DMS79 (cell line): ENCODE results near the gene CHRM5.
"Not testable (repeated sequence)": the region's sequence is repeated elsewhere in the genome, so short reads cannot be mapped to it uniquely, and the experiment has no call there.

Experiments used
- DNase-seq: peaks from one replicate; lab custom pipeline; 2025; lab: John Stamatoyannopoulos, UW

Gene CHRM5

DNA sequence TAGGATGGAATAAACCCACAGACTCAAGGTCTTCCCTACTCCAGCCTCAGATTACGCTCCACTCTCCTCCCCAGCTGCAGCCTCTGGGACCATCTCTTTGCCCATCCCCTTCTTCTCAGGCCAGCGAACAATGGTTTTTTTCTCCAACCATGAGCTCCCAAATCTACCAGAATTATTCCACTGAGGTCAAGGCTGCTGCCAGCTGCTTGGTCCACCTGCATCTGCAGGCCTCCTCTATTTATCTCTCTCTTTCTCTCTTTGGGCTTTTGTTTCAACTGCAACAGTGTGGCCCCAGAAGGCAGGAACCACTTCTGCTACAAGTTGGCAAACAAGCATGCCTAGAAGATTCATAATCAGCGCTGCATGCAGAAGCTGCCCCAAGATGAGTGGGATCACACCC, 19.1 kb downstream of the CHRM5 start:
- DNase-seq, result no peak

DNA sequence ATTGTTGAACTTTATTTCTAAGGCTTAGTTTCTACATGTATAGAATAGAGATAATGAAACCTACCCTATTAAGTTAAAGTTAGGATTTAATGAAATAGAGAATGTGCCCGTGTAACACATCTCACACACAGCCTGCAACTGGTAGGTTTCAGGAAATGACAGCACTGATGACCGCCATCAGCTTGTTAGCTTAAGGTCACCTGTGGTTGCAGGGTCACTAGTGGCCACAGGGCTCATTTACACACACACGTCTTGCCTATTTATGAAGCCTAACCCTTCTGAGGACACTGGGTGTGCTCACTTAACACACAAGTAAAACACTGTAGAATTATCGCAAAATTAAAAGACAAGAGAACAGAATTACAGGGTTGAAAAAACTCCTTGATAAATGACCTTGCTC, 20.1 kb downstream of the CHRM5 start:
- no peak for DNase-seq

DNA sequence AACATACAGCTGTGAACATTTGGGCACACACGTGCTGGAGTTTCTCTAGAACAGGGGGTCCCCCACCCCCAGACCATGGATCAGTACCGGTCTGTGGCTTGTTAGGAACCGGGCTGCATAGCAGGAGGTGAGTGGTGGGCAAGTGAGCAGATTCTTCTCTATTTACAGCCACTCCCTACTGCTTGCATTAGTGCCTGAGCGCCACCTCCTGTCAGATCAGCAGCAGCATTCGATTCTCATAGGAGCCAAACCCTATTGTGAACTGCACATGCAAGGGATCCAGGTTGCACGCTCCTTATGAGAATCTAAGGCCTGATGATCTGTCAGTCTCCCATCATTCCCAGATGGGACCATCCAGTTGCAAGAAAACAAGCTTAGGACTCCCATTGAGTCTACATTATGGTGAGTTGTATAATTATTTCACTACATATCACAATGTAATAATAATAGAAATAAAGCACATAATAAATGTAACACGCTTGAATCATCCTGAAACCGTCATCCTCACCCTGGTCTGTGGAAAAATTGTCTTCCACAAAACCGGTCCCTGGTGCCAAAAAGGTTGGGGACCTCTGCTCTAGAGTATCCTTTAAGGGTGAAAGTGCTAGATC, 25.8 kb downstream of the CHRM5 start:
- no peak for DNase-seq

DNA sequence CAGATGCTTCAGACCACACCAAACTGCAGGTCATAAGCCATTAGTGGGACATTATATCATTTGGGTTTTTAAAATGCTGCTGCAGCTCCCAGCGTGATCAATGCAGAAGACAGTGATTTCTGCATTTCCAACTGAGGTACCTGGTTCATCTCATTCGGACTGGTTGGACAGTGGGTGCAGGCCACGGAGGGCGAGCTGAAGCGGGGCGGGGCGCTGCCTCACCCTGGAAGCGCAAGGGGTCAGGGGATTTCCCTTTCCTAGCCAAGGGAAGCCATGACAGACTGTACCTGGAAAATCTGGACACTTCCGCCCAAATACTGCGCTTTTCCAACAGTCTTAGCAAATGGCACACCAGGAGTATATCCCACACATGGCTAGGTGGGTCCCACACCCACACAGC, 27.4 kb downstream of the CHRM5 start:
- DNase-seq, result not testable (repeated sequence)

DNA sequence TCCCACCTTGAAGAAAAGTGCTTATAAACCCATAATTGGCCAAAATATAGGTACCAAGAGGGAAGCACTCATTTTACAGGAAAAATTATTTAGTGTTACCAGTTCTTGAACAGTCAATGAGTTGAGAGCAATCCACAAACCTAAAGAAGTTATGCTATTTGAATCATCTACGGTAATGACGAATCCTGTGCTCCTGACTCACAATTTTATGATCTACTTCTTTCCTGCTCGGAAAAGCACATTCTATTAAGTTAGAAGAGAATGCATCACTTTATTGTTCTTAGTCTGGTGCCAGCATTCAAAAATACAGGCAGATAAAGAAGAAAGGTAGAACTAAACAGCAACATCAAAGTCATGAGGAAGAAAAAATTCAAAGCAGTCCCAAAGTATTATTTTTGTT, 33.2 kb downstream of the CHRM5 start:
- DNase-seq, result no peak

DNA sequence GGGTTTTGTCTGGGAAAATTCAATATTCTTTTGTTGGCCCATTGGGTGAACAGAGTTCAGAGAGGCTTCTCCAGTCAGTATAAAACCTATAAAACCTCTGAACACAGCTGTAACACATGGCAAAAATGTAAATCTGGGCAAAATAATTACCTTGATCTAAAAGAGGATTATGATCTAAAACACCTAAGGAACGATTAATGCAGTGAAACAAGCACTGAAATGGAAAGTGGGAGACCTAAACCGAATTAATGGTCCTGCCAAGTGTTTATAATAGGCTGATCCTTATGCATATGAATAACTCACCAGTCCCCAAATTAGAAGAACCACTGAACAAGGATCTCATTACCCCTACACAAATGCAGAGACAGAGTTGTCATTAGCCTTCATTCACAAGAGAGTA, 38.1 kb downstream of the CHRM5 start:
- DNase-seq, result no peak

DNA sequence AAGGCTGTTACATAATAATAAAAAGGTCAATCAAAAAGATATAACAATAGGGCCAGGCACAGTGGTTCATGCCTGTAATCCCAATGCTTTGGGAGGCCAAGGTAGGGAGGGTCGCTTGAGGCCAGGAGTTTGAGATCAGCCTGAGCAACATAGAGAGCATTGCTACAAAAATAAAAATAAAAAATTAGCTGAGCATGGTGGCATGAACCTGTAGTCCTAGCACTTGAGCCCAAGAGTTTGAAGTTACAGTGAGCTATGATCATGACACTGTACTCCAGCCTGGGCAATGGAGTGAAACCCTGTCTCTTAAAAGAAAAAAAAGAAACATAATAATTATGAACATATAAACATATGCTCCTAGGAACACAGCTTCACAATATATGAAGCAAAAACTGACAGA, 41.4 kb downstream of the CHRM5 start:
- no peak for DNase-seq

DNA sequence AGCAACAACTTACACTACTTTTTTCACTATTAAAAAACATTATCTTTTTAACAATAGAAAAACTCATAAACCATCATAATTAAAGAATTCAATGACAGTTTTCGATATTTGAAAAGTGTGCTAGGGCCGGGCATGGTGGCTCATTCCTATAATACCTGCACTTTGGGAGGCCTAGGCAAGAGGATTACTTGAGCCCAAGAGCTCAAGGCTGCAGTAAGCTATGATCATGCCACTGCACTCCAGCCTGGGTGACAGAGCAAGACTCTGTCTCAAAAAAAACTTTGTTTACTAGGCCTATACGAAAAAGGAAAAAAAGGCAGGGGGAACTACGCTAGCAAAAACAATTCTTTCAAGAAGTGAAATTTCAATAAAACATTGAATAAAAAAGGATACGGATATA, 42.6 kb downstream of the CHRM5 start:
- DNase-seq, result no peak

DNA sequence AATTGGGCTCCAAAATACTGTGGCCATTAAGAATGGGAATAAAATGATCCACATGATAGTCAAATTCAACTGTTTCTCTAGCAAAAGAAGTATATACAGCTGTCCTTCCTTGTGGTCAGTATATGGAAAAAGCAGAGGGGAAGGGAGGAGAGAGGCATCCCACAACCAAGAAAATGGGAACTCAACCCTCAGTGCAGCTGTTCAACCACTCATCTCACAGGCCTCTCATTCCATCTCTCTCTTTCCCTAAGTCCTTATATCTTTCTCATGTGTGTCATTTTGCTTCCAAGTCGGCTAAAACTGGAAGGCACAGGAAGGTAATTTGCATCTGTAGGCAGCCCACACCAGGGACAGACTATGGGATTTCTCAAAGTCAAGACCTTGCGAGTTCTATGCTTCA, 43.2 kb downstream of the CHRM5 start:
- DNase-seq, result no peak

DNA sequence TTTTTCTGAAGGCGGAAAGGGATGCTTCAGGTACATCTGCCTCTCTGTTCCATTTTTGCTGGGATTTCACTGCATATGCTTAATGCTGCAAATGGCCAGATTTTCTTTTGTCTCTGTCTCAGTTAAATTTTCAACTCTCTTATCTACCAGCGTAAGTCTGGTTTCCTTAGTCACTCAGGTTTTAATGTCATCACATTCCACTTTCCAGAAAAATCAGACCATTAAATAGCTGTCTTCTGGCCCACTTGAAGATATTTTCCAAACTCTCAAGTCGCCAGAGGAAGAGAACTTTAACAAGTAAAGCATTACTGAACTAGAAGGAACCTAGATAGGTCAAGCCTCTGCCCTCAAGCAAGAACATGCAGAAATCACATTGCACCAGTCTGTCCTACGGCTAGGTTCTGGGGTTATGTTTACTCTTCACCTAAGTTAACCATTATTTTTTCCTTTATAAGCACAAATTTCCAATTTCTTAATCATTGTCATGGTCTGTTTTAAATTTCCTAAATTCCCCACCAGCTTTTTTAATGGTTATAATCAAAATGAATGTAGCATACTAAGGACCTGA, 44.2 kb downstream of the CHRM5 start:
- DNase-seq, result no peak

DNA sequence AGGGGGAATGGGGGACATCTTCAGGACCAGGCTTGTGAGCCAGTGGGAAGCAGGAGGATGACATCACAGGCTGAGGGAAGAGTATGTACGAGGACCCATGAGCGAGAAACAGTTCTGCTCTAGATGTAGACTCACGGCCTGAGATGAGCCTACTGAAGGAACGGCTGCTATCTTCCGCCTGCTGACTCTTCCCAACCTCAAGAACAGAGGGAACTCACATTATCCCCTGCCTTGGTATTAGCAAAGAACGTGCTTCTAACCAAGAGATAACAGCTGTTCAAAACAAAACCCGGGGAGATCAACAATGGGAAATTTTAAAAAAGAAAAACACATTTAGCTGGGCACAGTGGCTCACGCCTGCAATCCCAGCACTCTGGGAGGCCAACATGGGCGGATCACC, 45.4 kb downstream of the CHRM5 start:
- no peak for DNase-seq

DNA sequence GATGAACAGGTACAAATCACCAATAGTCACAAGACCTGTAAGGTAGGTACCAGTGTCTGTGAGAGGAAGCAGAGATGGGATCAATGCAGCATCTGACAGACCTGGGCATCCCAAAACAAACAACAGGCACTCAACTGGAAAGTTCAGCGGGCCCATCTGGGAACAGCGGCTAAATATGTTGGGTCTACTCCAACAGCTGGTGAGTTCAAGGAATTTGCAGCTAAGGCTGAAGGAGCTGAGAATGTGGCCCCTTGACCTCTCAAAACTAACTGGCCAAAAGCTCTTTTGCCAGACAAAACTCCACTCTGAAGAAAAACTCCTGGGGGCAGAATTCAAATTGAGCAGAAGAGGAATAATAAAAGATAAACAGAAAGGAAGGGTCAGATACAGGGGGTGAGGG, 46.3 kb downstream of the CHRM5 start:
- DNase-seq, result no peak

DNA sequence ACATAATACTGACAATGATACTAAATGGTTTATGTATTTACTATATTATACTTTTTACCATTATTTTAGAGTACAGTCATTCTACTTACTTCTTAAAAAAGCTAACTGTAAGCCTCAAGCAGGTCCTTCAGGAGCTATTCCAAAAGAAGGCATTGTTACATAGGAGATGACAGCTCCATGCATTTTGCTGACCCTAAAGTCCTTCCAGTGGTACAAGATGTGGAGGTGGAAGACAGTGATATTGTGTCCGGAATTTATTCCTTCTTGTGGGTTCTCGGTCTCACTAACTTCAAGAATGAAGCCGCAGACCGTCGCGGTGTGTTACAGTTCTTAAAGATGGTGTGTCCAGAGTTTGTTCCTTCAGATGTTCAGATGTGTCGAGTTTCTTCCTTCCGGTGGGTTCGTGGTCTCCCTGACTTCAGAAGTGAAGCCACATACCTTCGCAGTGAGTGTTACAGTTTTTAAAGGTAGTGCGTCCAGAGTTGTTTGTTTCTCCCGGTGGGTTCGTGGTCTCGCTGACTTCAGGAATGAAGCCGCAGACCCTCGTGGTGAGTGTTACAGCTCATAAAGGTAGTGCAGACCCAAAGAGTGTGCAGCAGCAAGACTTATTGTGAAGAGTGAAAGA, 49.8 kb downstream of the CHRM5 start:
- no peak for DNase-seq

DNA sequence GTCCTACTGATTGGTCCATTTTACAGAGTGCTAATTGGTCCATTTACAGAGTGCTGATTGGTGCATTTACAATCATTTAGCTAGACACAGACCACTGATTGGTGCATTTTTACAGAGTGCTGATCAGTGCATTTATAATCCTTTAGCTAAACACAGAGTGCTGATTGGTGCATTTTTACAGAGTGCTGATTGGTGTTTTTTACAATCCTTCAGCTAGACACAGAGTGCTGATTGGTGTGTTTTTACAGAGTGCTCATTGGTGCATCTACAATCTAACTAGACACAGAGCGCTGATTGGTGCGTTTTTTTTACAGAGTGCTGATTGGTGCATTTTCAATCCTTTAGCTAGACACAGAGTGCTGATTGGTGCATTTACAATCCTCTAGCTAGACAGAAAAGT, 50.4 kb downstream of the CHRM5 start:
- not testable (repeated sequence) for DNase-seq

DNA sequence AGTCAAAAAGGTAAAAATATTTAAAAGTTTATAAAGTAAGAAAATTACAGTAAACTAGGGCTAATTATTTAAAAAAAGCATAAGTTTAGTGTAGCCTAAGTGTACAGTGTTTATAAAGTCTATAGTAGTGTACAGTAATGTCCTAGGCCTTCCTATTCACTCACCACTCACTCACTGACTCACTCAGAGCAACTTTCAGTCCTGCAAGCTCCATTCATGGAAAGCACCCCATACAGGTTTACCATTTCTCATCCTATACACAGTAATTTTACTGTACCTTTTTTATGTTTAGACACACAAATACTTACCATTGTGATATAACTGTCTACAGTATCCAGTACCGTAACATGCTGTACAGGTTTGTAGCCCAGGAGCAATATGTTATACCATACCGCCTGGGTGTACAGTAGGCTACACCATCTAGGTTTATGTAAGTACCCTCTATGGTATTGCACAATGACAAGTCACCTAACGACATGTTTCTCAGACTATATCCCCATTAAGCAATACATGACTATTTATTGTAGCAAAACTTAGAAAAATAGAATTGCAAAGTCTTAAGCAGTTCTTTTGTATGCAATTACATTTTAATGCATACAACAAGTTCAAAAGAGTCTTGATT, 51.2 kb downstream of the CHRM5 start:
- DNase-seq, result no peak

DNA sequence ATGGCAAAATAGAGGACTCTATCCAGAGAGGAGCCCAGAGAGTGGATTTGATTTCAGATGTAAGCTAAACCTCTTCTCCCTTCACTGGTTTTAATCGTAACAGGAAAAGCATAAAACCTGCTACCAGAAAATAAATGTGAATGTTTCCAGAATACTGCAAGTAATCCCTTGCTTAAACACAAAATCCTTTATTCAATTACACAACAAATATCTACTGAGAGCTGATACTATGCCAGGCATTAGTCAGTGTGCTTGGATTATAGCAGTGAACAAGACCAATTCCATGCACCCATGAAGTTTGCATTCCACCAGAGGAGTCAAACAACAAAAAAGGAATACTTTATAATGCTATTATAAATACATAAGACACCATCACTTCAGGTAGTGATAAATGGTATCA, 55.6 kb downstream of the CHRM5 start:
- DNase-seq, result no peak

DNA sequence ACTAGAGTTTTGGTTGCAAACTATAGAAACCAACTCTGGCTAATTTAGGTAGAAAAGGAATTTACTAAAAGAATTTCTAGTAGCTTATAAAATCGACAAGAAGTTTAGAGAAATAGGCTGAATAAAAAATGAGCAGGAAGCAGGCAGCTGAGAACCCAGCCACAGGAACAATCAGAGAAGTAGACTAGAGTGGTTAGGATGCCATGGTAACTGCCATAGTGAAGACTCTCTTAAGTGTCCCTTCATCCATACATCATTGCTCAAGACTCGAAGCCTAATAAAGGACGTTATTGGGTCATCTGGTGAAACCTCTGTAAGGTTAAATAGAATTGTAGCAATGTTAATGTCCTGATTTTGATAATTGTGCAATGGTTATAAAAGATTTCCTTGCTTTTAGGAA, 57.0 kb downstream of the CHRM5 start:
- DNase-seq, result peak; percentile 64

DNA sequence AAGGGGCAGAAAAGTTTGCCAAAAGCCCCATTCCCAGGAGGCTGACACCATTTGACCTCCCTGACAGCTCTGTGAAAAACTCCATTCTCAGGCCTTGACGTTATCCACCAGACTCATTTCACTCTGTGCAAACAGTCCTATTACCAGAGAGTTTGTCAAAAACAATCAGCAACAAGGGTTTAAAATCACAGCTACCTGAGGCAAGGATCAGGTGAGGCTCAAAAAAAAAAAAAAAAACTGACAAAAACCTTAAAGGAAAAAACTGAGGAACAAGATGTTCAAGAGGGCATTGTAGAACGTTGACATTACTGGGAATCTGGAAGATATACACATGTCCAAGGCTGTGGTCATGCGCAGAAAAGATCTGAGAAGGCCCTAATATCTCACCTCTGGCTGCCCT, 59.3 kb downstream of the CHRM5 start:
- DNase-seq, result no peak

DNA sequence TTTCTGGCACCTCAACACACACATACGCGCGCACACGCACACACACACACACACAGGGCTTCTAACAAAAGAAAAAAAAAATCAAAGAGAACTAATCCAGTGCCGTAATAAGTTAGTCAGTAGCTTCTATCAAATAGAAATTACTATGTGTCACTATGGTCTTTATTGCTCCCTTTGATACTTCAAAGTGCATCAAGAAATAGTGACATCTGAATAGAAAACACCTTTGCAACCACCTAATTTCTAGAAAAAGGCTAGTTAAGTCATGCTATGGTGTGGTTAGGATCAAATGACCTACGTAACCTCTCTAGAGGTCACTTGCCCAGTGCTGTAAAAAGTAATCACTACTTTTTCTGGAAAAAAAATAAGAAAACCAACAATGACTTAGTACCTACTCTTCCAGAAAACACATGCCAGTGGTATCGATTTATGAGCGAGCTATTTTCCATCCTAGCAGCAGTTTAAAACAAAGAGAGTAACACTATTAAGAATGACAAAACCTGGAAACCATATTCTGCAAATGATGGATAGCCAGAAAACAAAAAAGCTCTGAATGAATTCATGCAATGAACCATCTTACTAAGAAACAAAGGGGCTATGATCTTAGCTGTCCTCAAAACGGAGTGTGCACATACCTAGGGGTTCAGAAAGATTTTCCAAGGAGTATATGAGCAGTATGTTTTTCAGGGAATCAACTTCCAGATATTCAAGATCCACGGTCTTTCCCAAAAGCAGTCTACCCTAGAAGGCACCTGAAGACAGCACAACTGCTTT, 63.9 kb downstream of the CHRM5 start:
- DNase-seq, result no peak

DNA sequence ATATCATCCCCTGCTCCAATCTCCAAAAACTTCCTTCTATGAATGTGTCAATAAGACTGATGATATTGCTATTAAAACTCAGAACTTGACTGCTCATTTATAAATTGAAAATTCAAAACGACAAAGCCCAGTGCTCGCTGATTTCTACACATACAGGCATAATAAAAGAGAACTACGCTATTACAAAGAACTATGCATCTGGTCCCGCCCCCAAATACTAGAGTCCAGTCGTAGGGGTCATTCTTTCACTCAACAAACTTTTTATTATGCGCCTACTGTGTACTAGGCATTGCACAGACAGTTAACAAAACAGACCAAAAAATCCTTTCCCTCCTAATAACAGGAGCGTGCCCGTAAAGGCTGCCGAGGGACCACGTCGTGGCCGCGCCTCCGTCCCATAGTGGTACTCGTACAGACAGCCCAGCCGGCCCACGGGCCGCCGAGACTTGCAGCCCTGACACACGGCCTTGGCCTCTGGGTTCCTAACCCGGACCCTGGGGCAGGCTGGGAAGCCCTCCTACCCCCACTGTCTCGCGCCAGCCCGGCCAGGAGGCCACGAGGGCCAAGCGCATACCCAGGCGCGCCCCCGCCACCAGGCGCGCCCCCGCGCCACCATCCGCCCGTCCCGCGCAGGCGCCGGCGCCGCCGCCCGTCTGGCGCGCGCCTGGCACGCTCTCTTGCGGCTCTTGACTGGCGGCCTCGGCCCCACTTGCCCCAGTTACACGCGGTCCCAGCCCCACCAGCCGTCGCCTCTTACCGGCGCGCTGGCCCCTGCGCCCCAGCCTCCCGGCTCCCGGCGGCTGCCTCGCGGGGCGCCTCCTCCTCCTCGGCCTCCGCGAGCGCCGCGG, 70.0 kb downstream of the CHRM5 start:
- DNase-seq, result no peak

DNA sequence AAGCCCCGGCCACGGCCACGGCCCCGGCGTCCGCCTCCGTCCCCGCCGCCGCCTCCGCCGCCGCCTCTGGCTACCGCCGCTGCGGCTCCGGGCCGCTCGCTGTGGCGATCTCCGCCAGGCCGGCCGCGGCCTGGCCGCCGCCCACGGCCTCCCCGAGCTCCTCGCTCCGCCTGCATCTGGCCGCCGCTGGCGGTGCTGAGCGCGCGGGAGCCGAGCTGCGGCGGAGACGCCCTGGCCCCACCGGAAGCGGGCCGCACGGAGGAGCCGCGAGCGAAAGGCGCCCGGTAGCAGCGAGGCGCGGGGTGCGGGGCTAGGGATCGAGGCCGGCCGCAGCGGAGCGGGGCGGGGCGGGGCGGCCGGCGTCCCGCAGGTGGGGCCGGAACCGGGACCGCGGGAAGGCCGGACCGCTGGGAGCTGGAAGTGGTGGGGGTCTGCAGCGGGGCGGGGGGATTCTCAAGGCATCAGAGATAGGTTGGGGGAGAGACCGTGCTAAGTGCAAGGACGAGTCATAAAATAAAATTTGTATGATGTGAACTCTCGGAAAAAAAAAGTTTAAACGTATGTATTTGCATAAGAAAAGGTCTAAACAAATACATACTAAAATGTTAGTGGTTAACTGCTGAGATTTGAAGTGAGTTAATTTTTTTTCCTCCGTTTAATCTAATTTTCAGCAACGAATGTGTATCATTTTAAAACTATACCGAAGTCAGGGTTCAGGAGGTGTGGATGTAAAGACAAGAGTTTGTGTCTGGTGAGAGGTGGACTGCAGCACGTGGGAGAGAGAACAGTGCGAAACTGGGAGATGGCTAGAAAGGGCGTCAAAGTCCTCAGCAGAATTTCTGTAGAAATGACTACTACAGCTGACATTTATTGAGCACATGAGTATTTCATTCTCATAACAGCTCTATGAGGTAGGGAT, 70.8 kb downstream of the CHRM5 start, which contains the start of gene AVEN:
AVEN (minus strand) TSS at position 334 of the 919 bp plus-strand sequence; CDS start at position 176, 158 bp downstream.
- no peak for DNase-seq
